Sigmoid colon (tissue), 4 donors: Measurements from ENCODE around the gene ACTN1.

Experiments used
- EP300 ChIP-seq, 4 donors: sonication (generic); formaldehyde crosslinking; IDR thresholded peaks; one replicate each; pipeline ENCODE4 v1.6.1; 2017; ENCODE audit warnings: antibody characterized with exemption in 4 of 4
- TF ChIP-seq, protein P1 (sequence below), 4 experiments: fragments of 450-650 bp in 3 of 4; fragments of 200-600 bp in 1 of 4; IDR thresholded peaks; one replicate each; pipeline ENCODE4 v1.5.1; 2016 to 2019; ENCODE audit warnings: antibody characterized with exemption in 4 of 4, mild to moderate bottlenecking in 3 of 4, moderate library complexity in 2 of 4

DNA sequence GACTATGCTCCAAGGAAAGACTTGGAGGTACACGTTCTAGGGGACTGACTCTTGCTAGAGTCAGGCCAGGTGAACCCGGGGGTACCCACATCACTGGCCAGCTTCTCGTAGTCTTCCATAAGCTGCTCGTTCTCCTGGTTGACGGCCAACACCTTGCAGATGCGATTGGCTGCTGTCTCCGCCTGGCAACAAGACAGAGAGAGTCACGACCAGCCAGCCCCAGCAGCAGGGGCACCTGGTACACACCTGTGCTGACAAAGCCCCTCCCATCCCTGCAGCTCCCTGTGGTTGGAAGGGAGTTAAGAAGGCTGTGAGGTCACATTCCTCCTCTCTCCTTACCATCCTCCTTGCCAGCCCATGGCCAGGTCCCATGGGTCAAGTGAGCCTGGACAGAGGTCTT, 85.5 kb downstream of the ACTN1 start:
- TF ChIP-seq, protein P1, sequence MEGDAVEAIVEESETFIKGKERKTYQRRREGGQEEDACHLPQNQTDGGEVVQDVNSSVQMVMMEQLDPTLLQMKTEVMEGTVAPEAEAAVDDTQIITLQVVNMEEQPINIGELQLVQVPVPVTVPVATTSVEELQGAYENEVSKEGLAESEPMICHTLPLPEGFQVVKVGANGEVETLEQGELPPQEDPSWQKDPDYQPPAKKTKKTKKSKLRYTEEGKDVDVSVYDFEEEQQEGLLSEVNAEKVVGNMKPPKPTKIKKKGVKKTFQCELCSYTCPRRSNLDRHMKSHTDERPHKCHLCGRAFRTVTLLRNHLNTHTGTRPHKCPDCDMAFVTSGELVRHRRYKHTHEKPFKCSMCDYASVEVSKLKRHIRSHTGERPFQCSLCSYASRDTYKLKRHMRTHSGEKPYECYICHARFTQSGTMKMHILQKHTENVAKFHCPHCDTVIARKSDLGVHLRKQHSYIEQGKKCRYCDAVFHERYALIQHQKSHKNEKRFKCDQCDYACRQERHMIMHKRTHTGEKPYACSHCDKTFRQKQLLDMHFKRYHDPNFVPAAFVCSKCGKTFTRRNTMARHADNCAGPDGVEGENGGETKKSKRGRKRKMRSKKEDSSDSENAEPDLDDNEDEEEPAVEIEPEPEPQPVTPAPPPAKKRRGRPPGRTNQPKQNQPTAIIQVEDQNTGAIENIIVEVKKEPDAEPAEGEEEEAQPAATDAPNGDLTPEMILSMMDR (IDR thresholded peaks at IDR 0.05), result no peak
- no peak for TF ChIP-seq EP300 (IDR thresholded peaks at IDR 0.05)
